Measurements from ENCODE around the gene HTR2A. TPM values are rescaled to one million over a fixed set of nuclear protein-coding genes. Genes with fewer than 3 reads are reported as not detected.
"Not testable (repeated sequence)": the region's sequence is repeated elsewhere in the genome, so short reads cannot be mapped to it uniquely, and the experiment has no call there.

The HTR2A gene
- polyA plus RNA-seq, 1 experiment, result 0.02 TPM

GRCh38 chr13:46816371-46816770 lies 80.5 kb downstream of the HTR2A start:
- POLR2A ChIA-PET, result no interaction called here
- CTCF ChIA-PET, result no interaction called here
- H3K4me3 ChIP-seq (ENCODE audit: low read depth, low read length), result no peak overlapping the region
- DNase-seq (ENCODE audit: low read depth, low spot score), result no peak
- H3K27ac ChIP-seq (ENCODE audit: low read depth, low read length), result no peak overlapping the region
- TF ChIP-seq, protein P1, sequence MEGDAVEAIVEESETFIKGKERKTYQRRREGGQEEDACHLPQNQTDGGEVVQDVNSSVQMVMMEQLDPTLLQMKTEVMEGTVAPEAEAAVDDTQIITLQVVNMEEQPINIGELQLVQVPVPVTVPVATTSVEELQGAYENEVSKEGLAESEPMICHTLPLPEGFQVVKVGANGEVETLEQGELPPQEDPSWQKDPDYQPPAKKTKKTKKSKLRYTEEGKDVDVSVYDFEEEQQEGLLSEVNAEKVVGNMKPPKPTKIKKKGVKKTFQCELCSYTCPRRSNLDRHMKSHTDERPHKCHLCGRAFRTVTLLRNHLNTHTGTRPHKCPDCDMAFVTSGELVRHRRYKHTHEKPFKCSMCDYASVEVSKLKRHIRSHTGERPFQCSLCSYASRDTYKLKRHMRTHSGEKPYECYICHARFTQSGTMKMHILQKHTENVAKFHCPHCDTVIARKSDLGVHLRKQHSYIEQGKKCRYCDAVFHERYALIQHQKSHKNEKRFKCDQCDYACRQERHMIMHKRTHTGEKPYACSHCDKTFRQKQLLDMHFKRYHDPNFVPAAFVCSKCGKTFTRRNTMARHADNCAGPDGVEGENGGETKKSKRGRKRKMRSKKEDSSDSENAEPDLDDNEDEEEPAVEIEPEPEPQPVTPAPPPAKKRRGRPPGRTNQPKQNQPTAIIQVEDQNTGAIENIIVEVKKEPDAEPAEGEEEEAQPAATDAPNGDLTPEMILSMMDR (IDR thresholded peaks at IDR 0.05; ENCODE audit: low read depth, low read length), result no peak
- H3K27me3 ChIP-seq (ENCODE audit: control insufficient read depth, insufficient read depth, low read length), result no peaks in the 10 kb centered on the region
- no peaks in the 10 kb centered on the region; the same call in 1 of the 2 replicates for H3K9me3 ChIP-seq (ENCODE audit: control insufficient read depth, insufficient read depth, low read length)

GRCh38 chr13:46812301-46812797 lies 84.5 kb downstream of the HTR2A start:
- H3K9me3 ChIP-seq (ENCODE audit: control insufficient read depth, insufficient read depth, low read length), result no peaks in the 10 kb centered on the region; the same call in 1 of the 2 replicates
- ChIA-PET POLR2A (no interaction called here), CTCF (no interaction called here)
- H3K4me3 ChIP-seq (ENCODE audit: low read depth, low read length), result no peak overlapping the region
- no peak overlapping the region for H3K27ac ChIP-seq (ENCODE audit: low read depth, low read length)
- TF ChIP-seq, protein P1 (IDR thresholded peaks at IDR 0.05; ENCODE audit: low read depth, low read length), result no peak
- H3K27me3 ChIP-seq (ENCODE audit: control insufficient read depth, insufficient read depth, low read length), result no peaks in the 10 kb centered on the region
- DNase-seq (ENCODE audit: low read depth, low spot score), result no peak

- ChIA-PET CTCF (no interaction called here), POLR2A (no interaction called here)
- no peak for DNase-seq (ENCODE audit: low read depth, low spot score)
- TF ChIP-seq, protein P1 (IDR thresholded peaks at IDR 0.05; ENCODE audit: low read depth, low read length), result no peak
- H3K27ac ChIP-seq (ENCODE audit: low read depth, low read length), result no peak overlapping the region
- H3K9me3 ChIP-seq (ENCODE audit: control insufficient read depth, insufficient read depth, low read length), result no peaks in the 10 kb centered on the region; the same call in 1 of the 2 replicates
- H3K27me3 ChIP-seq (ENCODE audit: control insufficient read depth, insufficient read depth, low read length), result no peaks in the 10 kb centered on the region
- no peak overlapping the region for H3K4me3 ChIP-seq (ENCODE audit: low read depth, low read length)
Observed at GRCh38 chr13:46810440-46810839, 86.4 kb downstream of the HTR2A start.

DNA sequence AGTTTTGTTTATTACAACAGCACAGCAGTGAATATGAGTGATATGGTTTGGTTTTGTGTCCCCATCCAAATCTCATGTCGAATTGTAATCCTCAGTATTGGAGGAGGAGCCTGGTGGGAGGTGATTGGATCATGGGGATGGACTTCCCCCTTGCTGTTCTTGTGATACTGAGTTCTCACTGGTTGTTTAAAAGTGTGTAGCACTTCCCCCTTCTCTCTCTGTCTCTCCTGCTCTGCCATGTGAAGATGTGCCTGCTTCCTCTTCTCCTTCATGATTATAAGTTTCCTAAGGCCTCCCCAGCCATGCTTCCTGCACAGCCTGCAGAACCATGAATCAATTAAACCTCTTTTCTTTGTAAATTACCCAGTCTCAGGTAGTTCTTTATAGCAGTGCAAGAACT lies 91.9 kb downstream of the HTR2A start:
- DNase-seq (ENCODE audit: low read depth, low spot score); H3K27me3 ChIP-seq (ENCODE audit: control insufficient read depth, insufficient read depth, low read length); H3K9me3 ChIP-seq (ENCODE audit: control insufficient read depth, insufficient read depth, low read length); POLR2A ChIA-PET; H3K4me3 ChIP-seq (ENCODE audit: low read depth, low read length); CTCF ChIA-PET: not testable (repeated sequence)
- peak overlapping the region; percentile 82 for H3K27ac ChIP-seq (ENCODE audit: low read depth, low read length)

DNA sequence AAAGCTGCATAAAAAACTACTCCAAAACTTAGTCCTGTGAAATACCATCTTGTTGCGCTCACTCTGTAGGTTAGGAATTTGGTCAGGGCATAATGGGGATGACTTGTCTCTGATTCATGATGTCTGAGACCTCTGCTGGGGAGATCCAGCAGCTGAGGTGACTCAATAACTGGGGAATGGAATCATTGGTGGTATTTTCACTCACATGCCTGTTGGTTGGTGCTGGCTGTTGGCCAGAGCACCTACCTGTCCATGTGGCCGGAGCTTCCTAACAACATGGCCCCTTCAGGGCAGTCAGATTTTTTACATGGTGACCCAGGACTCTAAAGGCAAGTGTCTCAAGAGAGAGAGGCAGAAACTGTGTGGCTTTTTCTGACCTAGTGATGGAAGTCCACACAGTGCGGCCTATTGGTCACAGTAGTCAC lies 92.5 kb downstream of the HTR2A start:
- TF ChIP-seq, protein P1 (IDR thresholded peaks at IDR 0.05; ENCODE audit: low read depth, low read length), result no peak
- Histone ChIP-seq H3K27ac (ENCODE audit: low read depth, low read length) (peak overlapping the region; percentile 82), H3K9me3 (ENCODE audit: control insufficient read depth, insufficient read depth, low read length) (no peaks in the 10 kb centered on the region), H3K4me3 (ENCODE audit: low read depth, low read length) (no peak overlapping the region), H3K27me3 (ENCODE audit: control insufficient read depth, insufficient read depth, low read length) (no peaks in the 10 kb centered on the region)
- POLR2A ChIA-PET, result no interaction called here
- DNase-seq (ENCODE audit: low read depth, low spot score), result peak; percentile 86
- CTCF ChIA-PET, result no interaction called here

DNA sequence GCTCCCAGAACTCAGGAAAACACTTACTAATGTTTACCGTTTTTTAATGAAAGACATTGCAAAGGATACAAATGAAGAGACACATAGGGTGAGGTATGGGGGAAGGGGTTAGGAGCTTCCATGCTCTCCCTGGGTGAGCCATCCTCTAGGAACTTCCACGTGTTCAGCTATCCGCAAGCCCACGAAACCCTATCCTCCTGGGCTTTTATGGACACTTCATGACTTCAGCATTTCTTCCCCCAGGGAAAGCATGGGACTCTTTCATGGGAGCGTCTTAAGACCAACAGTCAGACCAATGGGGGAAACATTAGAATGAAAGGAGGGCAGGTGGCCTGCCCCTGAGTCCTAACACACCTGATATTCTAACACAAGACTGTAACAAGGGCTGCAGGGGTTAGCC lies 93.3 kb downstream of the HTR2A start:
- CTCF ChIA-PET, result no interaction called here

More for the DNA sequence above, 93.3 kb downstream of the HTR2A start:
- H3K9me3 ChIP-seq (ENCODE audit: control insufficient read depth, insufficient read depth, low read length), result no peaks in the 10 kb centered on the region
- no peak for DNase-seq (ENCODE audit: low read depth, low spot score)
- TF ChIP-seq, protein P1 (IDR thresholded peaks at IDR 0.05; ENCODE audit: low read depth, low read length), result no peak
- POLR2A ChIA-PET, result no interaction called here
- H3K27me3 ChIP-seq (ENCODE audit: control insufficient read depth, insufficient read depth, low read length), result no peaks in the 10 kb centered on the region
- H3K27ac ChIP-seq (ENCODE audit: low read depth, low read length), result peak overlapping the region; percentile 71
- no peak overlapping the region for H3K4me3 ChIP-seq (ENCODE audit: low read depth, low read length)
